NCI-H1105 (cell line): ENCODE measurements around the gene RIBC2.

ENCODE experiments used
- DNase-seq: peaks from one replicate; lab custom pipeline; 2025; lab: John Stamatoyannopoulos, UW

The RIBC2 gene

DNA sequence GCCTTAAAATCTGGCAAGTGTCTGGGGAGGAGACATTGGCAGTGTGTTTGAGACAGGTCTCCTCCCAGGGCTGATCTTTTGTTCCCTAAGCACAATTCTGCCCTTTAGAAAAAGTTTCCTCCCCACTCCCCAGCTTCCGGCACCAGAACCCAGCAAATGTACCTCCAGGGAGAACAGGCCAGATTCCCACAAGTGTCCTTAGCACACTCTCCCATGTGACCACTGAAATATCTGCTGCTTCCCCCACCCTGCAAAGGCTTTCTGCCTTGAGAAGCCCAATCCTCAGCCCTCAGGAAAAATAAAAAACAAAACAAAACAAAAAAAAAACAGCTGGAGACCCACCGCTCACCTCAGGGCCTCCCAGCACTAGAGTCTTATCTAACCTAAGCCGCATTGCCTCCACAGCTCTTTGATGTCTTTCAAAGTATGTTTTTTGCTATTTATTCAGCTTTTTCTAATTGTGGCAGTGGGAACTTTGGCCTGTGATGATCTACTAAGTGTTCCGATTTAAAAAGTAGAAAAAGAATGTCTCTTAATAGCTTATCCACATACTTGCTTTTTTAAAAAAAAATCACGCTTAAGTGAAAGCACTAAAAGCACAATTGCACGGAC is 60.2 kb downstream of the RIBC2 start:
- no peak for DNase-seq

DNA sequence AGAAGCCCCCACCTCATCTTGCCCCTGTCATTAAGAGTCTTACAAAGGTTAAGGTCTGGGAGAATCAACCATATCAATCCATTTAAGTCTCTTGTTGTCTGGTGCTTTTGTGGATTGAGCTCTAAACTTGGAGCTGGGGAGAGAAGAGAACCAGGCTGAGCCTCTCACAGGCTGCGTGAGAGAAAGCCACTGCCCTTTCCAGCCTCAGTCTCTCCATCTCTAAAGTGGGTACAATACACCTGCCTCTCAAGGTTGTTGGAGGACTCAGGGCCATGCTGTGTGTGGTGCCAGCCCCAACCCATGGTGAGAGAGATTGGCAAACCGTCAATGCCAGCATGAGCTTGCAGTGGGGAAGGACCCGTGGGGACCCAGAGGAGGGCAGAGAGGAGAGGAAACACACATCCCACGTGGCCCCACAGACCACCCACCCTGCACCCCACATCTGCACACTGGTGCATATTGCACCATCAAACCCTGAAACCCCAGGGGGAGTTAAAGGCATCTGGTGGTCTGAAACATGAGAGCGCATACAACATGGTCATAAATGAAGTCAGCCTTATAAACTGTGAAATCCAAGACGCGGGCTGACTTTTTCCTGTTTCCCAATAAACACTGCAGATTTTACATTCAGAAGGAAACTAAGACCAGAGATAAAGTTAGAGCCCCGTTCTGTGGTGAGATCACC is 61.7 kb downstream of the RIBC2 start:
- DNase-seq, result no peak

DNA sequence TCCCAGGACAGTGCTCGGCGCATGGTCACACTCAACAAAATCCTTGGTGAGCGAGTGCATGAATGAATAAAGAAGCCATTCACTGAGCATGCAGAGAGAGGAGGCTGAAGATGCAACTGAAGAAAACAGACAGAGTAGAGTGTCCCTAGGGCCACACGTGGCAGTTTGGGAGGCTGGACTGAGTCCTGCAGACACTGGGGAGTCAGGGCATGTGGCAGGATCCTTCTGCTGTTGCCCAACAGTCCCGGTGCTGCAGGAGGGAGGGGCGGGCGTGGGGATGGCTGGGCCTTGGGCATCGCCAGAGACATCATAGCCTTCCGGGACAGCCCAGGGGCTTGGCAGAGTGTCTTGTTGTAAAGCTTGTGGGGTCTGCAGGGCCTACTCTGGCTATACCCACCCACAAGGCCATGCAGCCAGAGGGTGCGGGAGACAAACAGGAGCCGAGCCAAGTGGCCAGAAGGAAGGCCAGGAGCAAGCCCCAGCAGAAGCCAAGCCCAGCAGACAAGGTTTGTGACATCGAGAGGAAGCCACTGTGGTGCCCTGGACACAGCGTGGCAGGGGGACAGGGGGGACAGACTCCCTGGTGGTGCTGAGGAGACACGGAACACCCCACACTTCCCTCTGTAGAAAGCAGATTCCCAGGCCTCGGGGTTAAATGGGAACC is 62.5 kb downstream of the RIBC2 start:
- DNase-seq, result no peak

DNA sequence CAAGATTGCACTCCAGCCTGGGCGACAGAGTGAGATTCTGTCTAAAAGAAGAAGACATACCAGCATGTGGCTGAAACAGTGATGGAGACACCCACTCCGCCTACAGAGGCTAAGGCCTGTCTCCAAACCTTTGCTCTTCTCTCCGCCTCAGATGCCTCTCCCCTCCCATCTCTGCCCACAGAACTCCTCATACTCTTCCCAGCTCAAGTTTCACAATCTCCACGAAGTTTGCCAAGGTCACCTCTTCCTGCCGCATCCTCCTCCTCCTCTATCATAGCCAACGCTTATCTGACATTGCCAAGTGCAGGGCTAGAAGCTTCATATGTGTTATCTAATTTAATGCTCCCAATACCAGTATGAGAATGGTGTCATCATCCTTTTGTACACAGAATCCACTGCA is 63.3 kb downstream of the RIBC2 start:
- DNase-seq, result no peak

DNA sequence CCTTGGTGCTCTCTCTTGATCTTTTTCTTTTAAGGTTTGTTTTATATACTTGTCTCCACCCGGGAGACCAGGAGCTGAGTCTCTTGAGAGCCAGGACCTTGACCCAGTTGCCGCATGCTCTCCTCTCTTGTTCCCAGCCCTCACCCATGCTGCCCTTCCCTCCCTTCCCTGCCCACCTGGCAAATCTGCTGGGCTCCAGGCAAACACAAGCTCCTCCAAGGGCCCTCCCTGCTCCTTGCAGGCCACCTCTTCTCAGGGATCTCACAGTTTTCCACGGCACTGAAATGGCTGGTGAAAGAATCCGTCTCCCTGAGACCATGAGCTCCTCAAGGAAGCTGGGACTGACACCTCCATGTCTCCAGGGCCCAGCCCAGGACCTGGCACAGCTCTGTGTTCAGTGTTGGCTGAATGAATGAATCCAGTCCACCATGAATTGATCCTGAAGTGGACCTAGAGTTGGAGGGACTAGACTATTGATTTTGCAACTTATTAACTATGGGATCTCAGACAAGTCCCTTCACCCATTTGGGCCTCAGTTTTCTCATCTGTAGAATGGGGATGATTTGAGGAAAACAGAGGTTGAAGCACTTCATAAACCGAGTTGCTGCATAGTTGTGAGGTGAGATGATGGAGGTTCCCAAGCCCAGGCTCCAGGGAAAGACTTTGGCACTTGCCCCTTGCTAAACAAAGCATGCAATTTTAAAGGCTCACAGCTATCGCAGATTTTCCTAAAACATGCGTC is 64.0 kb downstream of the RIBC2 start:
- no peak for DNase-seq

DNA sequence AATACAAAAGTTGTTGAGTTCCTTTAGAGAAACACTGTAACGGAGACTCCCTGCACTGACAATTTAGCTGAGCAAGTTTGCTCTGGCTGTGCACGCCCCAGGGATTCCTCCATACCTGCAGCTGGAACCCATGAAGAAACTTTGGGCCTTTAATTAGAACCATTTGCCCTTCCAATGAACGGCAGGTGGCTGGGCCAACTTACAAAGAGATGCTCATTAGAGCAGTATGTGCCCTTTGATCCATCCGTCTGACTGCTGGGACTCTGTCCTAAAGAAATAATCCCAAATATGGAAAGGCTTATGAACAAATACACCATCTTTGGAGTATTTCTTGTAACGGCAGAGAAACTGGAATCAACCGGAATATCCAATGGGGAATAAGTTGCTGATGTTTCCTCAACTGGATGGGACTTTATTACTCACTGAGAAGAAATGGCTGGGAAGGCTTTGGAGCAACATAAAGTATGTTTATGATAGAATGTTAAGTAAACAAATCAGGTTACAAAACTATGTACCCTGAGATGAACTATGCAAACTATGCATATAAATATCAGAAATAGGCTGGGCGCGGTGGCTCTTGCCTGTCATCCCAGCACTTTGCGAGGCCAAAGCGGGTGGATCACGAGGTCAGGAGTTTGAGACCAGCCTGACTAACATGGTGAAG is 64.7 kb downstream of the RIBC2 start:
- DNase-seq, result no peak

DNA sequence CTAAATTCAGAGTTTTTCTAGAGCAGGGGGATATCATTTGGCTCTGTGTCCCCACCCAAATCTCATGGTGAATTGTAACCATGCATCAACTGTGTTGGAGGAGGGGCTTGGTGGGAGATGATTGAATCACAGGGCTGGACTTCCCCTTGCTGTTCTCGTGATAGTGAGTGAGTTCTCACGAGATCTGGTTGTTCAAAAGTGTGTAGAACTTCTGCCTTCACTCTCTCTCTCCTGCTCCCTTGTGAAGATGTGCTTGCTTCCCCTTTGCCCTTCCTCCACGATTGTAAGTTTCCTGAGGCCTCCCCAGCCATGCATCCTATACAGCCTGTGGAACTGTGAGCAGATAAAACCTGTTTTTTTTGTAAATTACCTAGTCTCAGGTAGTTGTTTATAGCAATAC is 67.2 kb downstream of the RIBC2 start:
- DNase-seq, result no peak

DNA sequence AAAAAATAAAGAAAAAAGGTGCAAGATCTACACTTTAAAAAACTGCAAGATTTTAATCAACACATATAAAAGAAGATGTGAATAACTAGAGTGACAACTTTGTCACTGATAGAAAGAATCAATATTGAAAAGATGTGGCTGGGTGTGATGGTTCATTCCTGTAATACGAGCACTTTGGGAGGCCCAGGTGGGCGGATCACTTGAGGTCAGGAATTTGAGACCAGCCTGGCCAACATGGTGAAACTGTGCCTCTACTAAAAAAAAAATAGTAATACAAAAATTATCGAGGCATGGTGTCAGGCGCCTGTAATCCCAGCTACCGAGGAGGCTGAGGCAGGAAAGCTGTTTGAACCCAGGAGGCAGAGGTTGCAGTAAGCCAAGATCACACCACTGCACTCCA is 68.2 kb downstream of the RIBC2 start:
- DNase-seq, result no peak
